H1 (cell line): ENCODE results near the gene ZNF189. TPM values are rescaled to one million over a fixed set of nuclear protein-coding genes. Genes with fewer than 3 reads are reported as not detected.

Experiments
- CTCF ChIA-PET: fragments of 300-600 bp; sonication (Branson Sonifier 250); formaldehyde crosslinking; loops from one replicate; lab custom pipeline; 2021; ENCODE audit not compliant: partially characterized antibody; lab: Charles Lee
- POLR2A ChIA-PET: fragments of 300-600 bp; sonication (Branson Sonifier 250); formaldehyde crosslinking; loops from one replicate; lab custom pipeline; 2021; ENCODE audit warnings: inconsistent platforms; ENCODE audit not compliant: partially characterized antibody; lab: Charles Lee
- DNase-seq, 2 experiments: peaks; one replicate each; pipeline versions ENCODE4 v3.0.0 to v3.0.0-alpha.2; 2010 to 2022; ENCODE audit warnings: low spot score in 2 of 2, low read depth in 1 of 2, mixed read lengths in 1 of 2
- FAIRE-seq: peaks from 2 replicates; lab custom pipeline; 2011; peaks lifted over from hg19 to GRCh38; lab: Jason Lieb, UNC
- H2AFZ ChIP-seq: 2 replicates; pipeline ENCODE4 v1.8.1; 2012; ENCODE audit warnings: low read length, inconsistent platforms
- H2AK5ac ChIP-seq: 2 replicates; pipeline ENCODE4 v1.6.1; 2013; ENCODE audit warnings: low read depth, low read length
- H2BK120ac ChIP-seq: replicated peaks from 2 replicates; pipeline ENCODE3; 2013; ENCODE audit warnings: low read depth, low read length, inconsistent platforms
- H2BK12ac ChIP-seq: 2 replicates; pipeline ENCODE4 v1.6.1; 2013; ENCODE audit warnings: low read depth, low read length
- H2BK15ac ChIP-seq: 2 replicates; pipeline ENCODE4 v1.6.1; 2013; ENCODE audit warnings: low read length
- H2BK20ac ChIP-seq: 2 replicates; pipeline ENCODE4 v1.6.1; 2013; ENCODE audit warnings: low read length
- H2BK5ac ChIP-seq: 2 replicates; pipeline ENCODE4 v1.6.1; 2013; ENCODE audit warnings: low read depth, low read length
- H3K14ac ChIP-seq: 2 replicates; pipeline ENCODE4 v1.6.1; 2013; ENCODE audit warnings: inconsistent platforms; ENCODE audit not compliant: insufficient read length
- H3K18ac ChIP-seq: 2 replicates; pipeline ENCODE4 v1.6.1; 2013; ENCODE audit warnings: low read length; ENCODE audit errors: extremely low read depth
- H3K23ac ChIP-seq: 2 replicates; pipeline ENCODE4 v1.6.1; 2013; ENCODE audit warnings: inconsistent platforms; ENCODE audit not compliant: insufficient read length
- H3K23me2 ChIP-seq: 2 replicates; pipeline ENCODE4 v1.6.1; 2013; ENCODE audit warnings: low read depth, low read length
- H3K27ac ChIP-seq: 2 replicates; pipeline ENCODE4 v1.6.1; 2011; ENCODE audit warnings: low read depth, low read length, inconsistent platforms
- H3K27me3 ChIP-seq, 4 experiments: replicated peaks in 1 of 4; 1 replicate in 1 of 4; 2 replicates in 3 of 4; pipeline versions ENCODE4 v1.6.1 to v1.8.1; 2011 to 2013; ENCODE audit warnings: low read length in 3 of 4, mild to moderate bottlenecking in 3 of 4, inconsistent platforms in 2 of 4, mixed read lengths in 2 of 4, moderate library complexity in 1 of 4; ENCODE audit not compliant: control insufficient read depth in 3 of 4, insufficient read depth in 3 of 4; ENCODE audit errors: extremely low read depth in 1 of 4
- H3K36me3 ChIP-seq, 4 experiments: 2 replicates each; pipeline versions ENCODE4 v1.6.1 to v1.8.1; 2011 to 2013; ENCODE audit warnings: mild to moderate bottlenecking in 4 of 4, low read length in 3 of 4, moderate library complexity in 2 of 4, control low read depth in 1 of 4, inconsistent platforms in 1 of 4; ENCODE audit not compliant: insufficient read depth in 4 of 4, control insufficient read depth in 2 of 4
- H3K4ac ChIP-seq: replicated peaks from 2 replicates; pipeline ENCODE3; 2013; ENCODE audit warnings: low read length, low read depth, mixed read lengths, inconsistent platforms; ENCODE audit not compliant: insufficient read length
- H3K4me1 ChIP-seq, 4 experiments: replicated peaks in 1 of 4; 1 replicate in 1 of 4; 2 replicates in 3 of 4; pipeline versions ENCODE4 v1.6.1 to v1.8.1; 2011 to 2013; ENCODE audit warnings: low read length in 3 of 4, inconsistent platforms in 2 of 4, mixed read lengths in 1 of 4; ENCODE audit not compliant: insufficient read depth in 4 of 4, control insufficient read depth in 3 of 4
- H3K4me2 ChIP-seq, 2 experiments: 2 replicates each; pipeline versions ENCODE4 v1.6.1 to v1.8.1; 2011 to 2013; ENCODE audit warnings: low read depth in 2 of 2, low read length in 2 of 2, control low read depth in 1 of 2, inconsistent platforms in 1 of 2, mild to moderate bottlenecking in 1 of 2; ENCODE audit not compliant: insufficient read depth in 1 of 2
- H3K4me3 ChIP-seq, 4 experiments: fragments of 200-600, 300-600 bp in 1 of 4; sonication (generic), shearing (Covaris generic), sonication (Bioruptor Twin) in 1 of 4; 2 replicates each; pipeline versions ENCODE4 v1.5.1 to v1.8.1; 2011 to 2016; ENCODE audit warnings: low read length in 4 of 4, low read depth in 3 of 4, control low read depth in 2 of 4, inconsistent platforms in 2 of 4, mild to moderate bottlenecking in 2 of 4, mixed read lengths in 1 of 4, moderate library complexity in 1 of 4; ENCODE audit not compliant: insufficient read depth in 2 of 4; ENCODE audit errors: extremely low read depth in 1 of 4
- H3K56ac ChIP-seq: replicated peaks from 2 replicates; pipeline ENCODE3; 2013; ENCODE audit warnings: low read depth, mild to moderate bottlenecking, mixed read lengths, low read length, inconsistent platforms; ENCODE audit not compliant: insufficient read length
- H3K79me1 ChIP-seq: 2 replicates; pipeline ENCODE4 v1.6.1; 2013; ENCODE audit warnings: low read depth, low read length, control low read depth
- H3K79me2 ChIP-seq, 2 experiments: 2 replicates each; pipeline versions ENCODE4 v1.6.1 to v1.8.1; 2012 to 2013; ENCODE audit warnings: low read length in 2 of 2, mild to moderate bottlenecking in 2 of 2, inconsistent platforms in 1 of 2; ENCODE audit not compliant: insufficient read depth in 2 of 2, control insufficient read depth in 1 of 2
- H3K9ac ChIP-seq, 4 experiments: replicated peaks in 1 of 4; 1 replicate in 1 of 4; 2 replicates in 3 of 4; pipeline versions ENCODE4 v1.6.1 to v1.8.1; 2011 to 2013; ENCODE audit warnings: low read depth in 3 of 4, low read length in 3 of 4, control low read depth in 2 of 4, mild to moderate bottlenecking in 2 of 4, moderate library complexity in 2 of 4, inconsistent platforms in 1 of 4; ENCODE audit errors: extremely low read depth in 1 of 4
- H3K9me3 ChIP-seq, 2 experiments: 2 replicates each; pipeline versions ENCODE4 v1.6.1 to v1.8.1; 2012 to 2013; ENCODE audit warnings: mild to moderate bottlenecking in 2 of 2, moderate library complexity in 2 of 2, control low read depth in 1 of 2, inconsistent platforms in 1 of 2, low read depth in 1 of 2, low read length in 1 of 2, mixed read lengths in 1 of 2; ENCODE audit not compliant: insufficient read depth in 2 of 2
- H4K20me1 ChIP-seq, 2 experiments: replicated peaks in 1 of 2; 2 replicates each; pipeline versions ENCODE3 to v1.8.1; 2011 to 2013; ENCODE audit warnings: inconsistent platforms in 2 of 2, low read length in 2 of 2, mild to moderate bottlenecking in 1 of 2; ENCODE audit not compliant: insufficient read depth in 2 of 2, control insufficient read depth in 1 of 2
- H4K5ac ChIP-seq: 2 replicates; pipeline ENCODE4 v1.6.1; 2013; ENCODE audit warnings: low read length, low read depth, mixed read lengths, inconsistent platforms; ENCODE audit not compliant: insufficient read length
- H4K8ac ChIP-seq: 2 replicates; pipeline ENCODE4 v1.8.0; 2013; ENCODE audit warnings: mild to moderate bottlenecking, moderate library complexity, low read length, inconsistent platforms; ENCODE audit not compliant: insufficient read depth; ENCODE audit errors: extremely low read depth
- H4K91ac ChIP-seq: replicated peaks from 2 replicates; pipeline ENCODE3; 2013; ENCODE audit warnings: low read length, mixed read lengths, inconsistent platforms; ENCODE audit not compliant: insufficient read length
- EGR1 ChIP-seq: IDR thresholded peaks from 2 replicates; pipeline ENCODE4 v1.6.1; 2011; ENCODE audit warnings: low read depth, low read length, borderline replicate concordance
- KDM1A ChIP-seq: fragments of 200-600, 300-600 bp; sonication (generic); IDR thresholded peaks from 2 replicates; pipeline ENCODE4 v1.7.1; 2016; ENCODE audit warnings: mild to moderate bottlenecking, low read length, borderline replicate concordance
- KDM5A ChIP-seq: fragments of 200-600 bp; IDR thresholded peaks from 2 replicates; pipeline ENCODE4 v1.7.1; 2012; ENCODE audit warnings: mild to moderate bottlenecking, low read length, inconsistent platforms, mixed read lengths
- NANOG ChIP-seq: IDR thresholded peaks from 2 replicates; pipeline ENCODE4 v1.6.1; 2011; ENCODE audit warnings: low read length, low read depth, mild to moderate bottlenecking, inconsistent platforms; ENCODE audit not compliant: insufficient read depth, poor library complexity, severe bottlenecking
- POU5F1 ChIP-seq: IDR thresholded peaks from 2 replicates; pipeline ENCODE4 v1.6.1; 2011; ENCODE audit warnings: low read depth, mild to moderate bottlenecking, low read length, moderate library complexity
- RAD21 ChIP-seq, 2 experiments: IDR thresholded peaks in 1 of 2; conservative IDR thresholded peaks in 1 of 2; 2 replicates each; pipeline ENCODE4 v1.6.1; 2011; ENCODE audit warnings: low read depth in 2 of 2, low read length in 2 of 2, improper control_type of control experiment in 1 of 2, inconsistent platforms in 1 of 2, mild to moderate bottlenecking in 1 of 2, moderate library complexity in 1 of 2
- RXRA ChIP-seq: IDR thresholded peaks from 2 replicates; pipeline ENCODE4 v1.6.1; 2011; ENCODE audit warnings: low read depth, mild to moderate bottlenecking, low read length, moderate library complexity; ENCODE audit not compliant: insufficient read depth
- SAP30 ChIP-seq: fragments of 300-600 bp; sonication (generic); IDR thresholded peaks from 2 replicates; pipeline ENCODE4 v1.7.1; 2012; ENCODE audit warnings: low read length, moderate library complexity, mild to moderate bottlenecking, inconsistent platforms; ENCODE audit not compliant: insufficient read depth, insufficient replicate concordance
- SIN3A ChIP-seq, 2 experiments: IDR thresholded peaks in 1 of 2; conservative IDR thresholded peaks in 1 of 2; 2 replicates each; pipeline ENCODE4 v1.6.1; 2011 to 2012; ENCODE audit warnings: low read length in 2 of 2, improper control_type of control experiment in 1 of 2, low read depth in 1 of 2, mild to moderate bottlenecking in 1 of 2
- SIRT6 ChIP-seq: IDR thresholded peaks from one replicate; pipeline ENCODE4 v1.7.1; 2012; ENCODE audit warnings: low read length, inconsistent platforms
- SIX5 ChIP-seq: IDR thresholded peaks from 2 replicates; pipeline ENCODE4 v1.6.1; 2011; ENCODE audit warnings: mild to moderate bottlenecking, low read depth, low read length
- ZNF274 ChIP-seq: IDR thresholded peaks from 2 replicates; pipeline ENCODE4 v1.7.0; 2012; ENCODE audit warnings: low read length, borderline replicate concordance; ENCODE audit errors: extremely low read depth
- WGBS, 2 experiments: shearing (Covaris generic) in 1 of 2; methylation state at CpG; one replicate each; pipeline versions ENCODE4 v1.1.6 to v1.1.7; 2013 to 2015; ENCODE audit warnings: low lambda C conversion rate in 2 of 2, mixed read lengths in 2 of 2, inconsistent platforms in 1 of 2, low coverage in 1 of 2, missing lambda C conversion rate in 1 of 2; ENCODE audit not compliant: insufficient replicate concordance in 2 of 2, insufficient coverage in 1 of 2, insufficient read length in 1 of 2; ENCODE audit errors: extremely low coverage in 1 of 2, missing lambda C conversion rate in 1 of 2; 5-methylcytosine and 5-hydroxymethylcytosine counted together
- polyA plus RNA-seq, 7 experiments: library from polyadenylated mRNA; depleted of rRNA in 3 of 7; stranded (reverse) in 5 of 7; unstranded in 2 of 7; fragments of >200 nt in 5 of 7; fragments of 200-250 nt in 2 of 7; gene quantifications; 1 replicate in 5 of 7; 2 replicates in 1 of 7; 4 replicates in 1 of 7; pipeline versions ENCODE4 v1.2.1 to v1.2.3, GENCODE V29; 2011 to 2013; ENCODE audit warnings: missing spikeins in 2 of 7, mixed read lengths in 2 of 7
- total RNA-seq: library from RNA; stranded (reverse); fragmentation: NEBNext Ultra II Directional; extraction: Animal tissue kit (Norgen Biotek cat#: 25700); gene quantifications from 2 replicates; pipeline ENCODE4 v1.2.1, GENCODE V29; 2021
- TF ChIP-seq, protein P1 (sequence below): IDR thresholded peaks from 2 replicates; pipeline ENCODE4 v1.6.1; 2011; ENCODE audit warnings: low read depth, mild to moderate bottlenecking, low read length; ENCODE audit not compliant: insufficient read depth

Gene ZNF189
- total and polyA plus RNA-seq, 2 of the 8 experiments (the other 6 are each of a cell fraction or from before 2014, with no cell fraction given): 1.9 to 12.3 TPM

DNA sequence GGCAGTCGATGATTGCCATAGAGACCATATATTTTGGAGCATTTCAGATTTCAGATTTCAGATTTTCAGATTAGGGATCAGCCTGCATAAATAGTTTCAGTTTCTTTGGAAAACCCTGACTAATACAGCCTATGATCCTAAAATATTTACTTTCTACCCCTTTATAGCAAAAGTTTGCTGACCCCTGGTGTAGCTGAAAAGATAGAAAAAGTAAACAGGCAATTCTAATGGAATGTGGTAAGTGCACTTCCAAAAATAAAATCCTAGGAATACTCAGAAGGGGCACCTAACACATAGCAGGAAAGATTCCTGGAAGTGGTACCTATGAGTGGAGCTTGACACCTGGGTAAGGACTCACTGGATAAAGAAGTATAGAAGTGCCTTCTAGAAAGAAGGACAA lies 48.4 kb upstream of the ZNF189 start:
- no peaks in the 10 kb centered on the region for H4K20me1 ChIP-seq
- no peaks in the 10 kb centered on the region for H3K79me1 ChIP-seq
- no peak overlapping the region for H2BK5ac ChIP-seq
- H2BK120ac ChIP-seq: no peak overlapping the region
- no peaks in the 10 kb centered on the region for H3K27me3 ChIP-seq
- no peak overlapping the region for H3K27ac ChIP-seq
- no peak overlapping the region for H4K91ac ChIP-seq
- no peaks in the 10 kb centered on the region for H3K36me3 ChIP-seq
- H4K8ac ChIP-seq: no peak overlapping the region
- no peaks in the 10 kb centered on the region for H3K79me2 ChIP-seq
- no peak overlapping the region for H3K56ac ChIP-seq
- no peak overlapping the region for H3K4me3 ChIP-seq
- H2BK20ac ChIP-seq: no peak overlapping the region
- 92% methylated on average over 1 of the region's 1 CpG; no CpG with 5 or more reads in 1 of the 2 experiments for WGBS, 2 experiments
- no peak overlapping the region for H3K23ac ChIP-seq
- no peaks in the 10 kb centered on the region for H3K4me1 ChIP-seq
- no peaks in the 10 kb centered on the region for H3K9me3 ChIP-seq
- no peak overlapping the region for H4K5ac ChIP-seq
- H3K23me2 ChIP-seq: no peaks in the 10 kb centered on the region
- no peak overlapping the region for H2AFZ ChIP-seq
- H2BK15ac ChIP-seq: no peak overlapping the region
- H3K18ac ChIP-seq: no peak overlapping the region
- ChIA-PET CTCF (interaction anchor here (0.6 to 1.3 kb wide), 3 partner anchors 24 to 231 kb away, joined by 3 to 5 read pairs (median 3); no protein-coding TSS in a partner anchor), POLR2A (no interaction called here)
- FAIRE-seq (no peak), DNase-seq (no peak)
- H3K9ac ChIP-seq: no peak overlapping the region
- H3K14ac ChIP-seq: no peak overlapping the region
- H2BK12ac ChIP-seq: no peak overlapping the region
- H3K4ac ChIP-seq: no peak overlapping the region
- H2AK5ac ChIP-seq: no peak overlapping the region
- no peak for TF ChIP-seq ZNF274
- TF ChIP-seq SIRT6: no peak
- TF ChIP-seq, protein P1, sequence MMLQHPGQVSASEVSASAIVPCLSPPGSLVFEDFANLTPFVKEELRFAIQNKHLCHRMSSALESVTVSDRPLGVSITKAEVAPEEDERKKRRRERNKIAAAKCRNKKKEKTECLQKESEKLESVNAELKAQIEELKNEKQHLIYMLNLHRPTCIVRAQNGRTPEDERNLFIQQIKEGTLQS: no peak
- no peak for TF ChIP-seq POU5F1
- no peak for TF ChIP-seq RXRA
- no peak for TF ChIP-seq KDM5A
- no peak for TF ChIP-seq EGR1
- TF ChIP-seq SIX5: no peak
- TF ChIP-seq KDM1A: no peak
- TF ChIP-seq NANOG: no peak
- no peak for TF ChIP-seq SAP30
- TF ChIP-seq RAD21 (IDR thresholded peaks at IDR 0.05 in 1 of 2, conservative IDR thresholded peaks at IDR 0.05 in 1 of 2; ENCODE audit: low read depth in 2 of 2, low read length in 2 of 2): no peak
- TF ChIP-seq SIN3A (conservative IDR thresholded peaks at IDR 0.05 in 1 of 2, IDR thresholded peaks at IDR 0.05 in 1 of 2; ENCODE audit: low read depth in 1 of 2, low read length in 2 of 2): no peak
- no peak overlapping the region for H3K4me2 ChIP-seq
